ENCODE results near the gene FMN2.
"Not testable (repeated sequence)": the region's sequence is repeated elsewhere in the genome, so short reads cannot be mapped to it uniquely, and the experiment has no call there.

Gene FMN2

GRCh38 chr1:240145120-240145519 lies 53.4 kb downstream of the FMN2 start:
- no peak for DNase-seq

DNA sequence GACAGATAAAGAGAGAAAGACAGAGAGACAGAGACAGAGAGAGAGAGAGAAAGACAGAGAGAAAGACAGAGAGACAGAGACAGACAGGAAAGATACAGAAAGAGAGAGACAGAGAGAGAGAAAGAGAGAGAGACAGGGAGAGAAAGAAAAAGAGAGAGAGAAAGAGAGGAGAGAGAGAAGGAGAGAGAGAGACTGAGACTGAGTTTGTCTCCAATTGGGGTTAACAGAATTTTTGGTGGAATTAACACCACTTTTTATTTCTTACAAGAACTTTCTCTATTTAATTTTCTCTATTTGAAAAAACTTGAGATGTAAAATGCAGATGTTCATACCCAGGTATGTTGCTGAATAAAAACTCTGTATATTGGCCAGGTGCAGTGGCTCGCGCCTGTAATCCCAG lies 56.6 kb downstream of the FMN2 start:
- no peak for DNase-seq

DNA sequence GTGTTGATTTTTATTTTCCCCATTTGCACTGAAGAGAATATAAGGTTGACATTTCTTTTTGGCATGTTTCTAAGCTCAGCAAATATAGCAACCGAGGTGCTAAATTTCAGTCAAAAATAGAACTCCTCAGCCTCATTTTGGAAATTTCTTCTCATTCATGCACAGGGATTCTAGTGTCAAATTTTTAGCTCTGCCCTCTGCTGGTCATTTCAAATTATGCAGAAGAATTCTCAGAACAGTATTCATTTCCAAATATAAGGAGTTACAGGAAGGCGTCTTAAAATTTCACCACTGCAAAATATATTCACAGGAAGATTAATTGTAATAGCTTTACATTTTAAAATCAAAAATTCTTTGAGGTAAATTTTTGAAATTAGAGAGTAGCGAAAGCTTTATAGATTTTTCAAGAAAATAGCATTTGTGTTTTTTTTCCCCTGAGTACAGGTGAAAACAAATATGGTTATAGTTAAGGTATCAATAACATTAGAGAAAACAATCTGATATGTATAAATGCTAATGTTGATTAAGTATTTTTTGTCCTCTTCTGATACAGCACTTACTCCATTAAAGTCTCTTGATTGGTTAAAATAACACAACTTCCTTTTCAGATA lies 57.9 kb downstream of the FMN2 start:
- no peak for DNase-seq

DNA sequence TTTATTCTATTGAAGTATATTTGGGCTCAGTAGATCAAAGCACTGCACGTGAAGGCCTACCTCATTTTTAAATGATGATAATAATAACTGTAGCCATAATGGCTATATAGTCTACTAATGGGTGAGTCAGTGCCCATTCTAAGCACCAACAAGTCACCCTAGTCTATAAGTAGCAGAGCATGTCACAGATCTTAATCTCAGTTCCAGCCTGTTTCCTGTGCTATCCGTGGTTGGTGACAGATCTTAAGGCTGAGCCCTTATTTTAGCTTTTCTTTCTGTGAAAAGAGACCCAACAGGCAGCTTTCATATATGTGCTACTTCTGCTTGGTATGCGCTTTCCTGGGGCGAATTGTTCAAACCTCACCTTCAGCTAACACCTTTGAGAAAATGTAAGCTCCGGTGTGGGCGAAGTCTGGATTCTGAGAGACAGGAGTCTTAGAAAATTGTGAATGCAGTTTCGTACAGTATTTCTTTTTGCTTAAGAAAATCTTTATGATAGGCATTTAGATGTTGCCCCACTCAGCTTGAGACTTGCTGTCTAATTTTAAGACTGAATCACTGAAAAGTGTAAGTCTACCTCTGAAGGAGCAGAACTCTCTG lies 59.6 kb downstream of the FMN2 start:
- no peak for DNase-seq

DNA sequence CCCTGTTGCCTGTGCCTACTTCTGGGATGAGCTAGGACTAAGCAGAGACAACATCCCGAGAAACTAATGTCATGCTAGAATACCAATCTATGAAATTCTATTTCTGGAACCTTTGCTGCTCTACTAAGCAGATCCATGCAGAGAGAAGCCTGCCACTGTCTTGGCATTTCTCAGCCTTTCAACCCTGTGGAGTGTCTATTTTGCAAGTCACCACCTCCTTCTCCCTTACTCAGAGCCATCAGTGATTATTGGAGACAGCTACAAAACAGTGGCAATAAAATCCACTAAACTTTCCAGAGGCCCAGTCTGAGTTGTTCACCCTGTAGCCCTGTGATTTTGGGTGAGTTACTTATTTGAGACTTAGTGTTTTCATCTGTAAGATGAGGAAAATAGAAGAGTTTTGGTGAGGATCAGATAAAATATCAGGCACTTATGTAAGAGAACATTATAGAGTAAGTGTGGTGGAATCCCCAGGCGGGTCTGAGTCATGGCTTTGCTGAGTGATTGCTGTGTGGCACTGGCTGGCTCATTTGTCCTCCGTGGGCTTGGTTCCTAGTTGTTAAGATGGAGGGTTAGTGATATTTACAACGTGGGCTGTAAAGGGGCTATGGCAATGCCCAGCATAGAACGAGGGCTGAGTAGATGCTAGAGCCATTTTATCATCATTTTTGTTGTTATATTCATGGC lies 61.1 kb downstream of the FMN2 start:
- DNase-seq = no peak

DNA sequence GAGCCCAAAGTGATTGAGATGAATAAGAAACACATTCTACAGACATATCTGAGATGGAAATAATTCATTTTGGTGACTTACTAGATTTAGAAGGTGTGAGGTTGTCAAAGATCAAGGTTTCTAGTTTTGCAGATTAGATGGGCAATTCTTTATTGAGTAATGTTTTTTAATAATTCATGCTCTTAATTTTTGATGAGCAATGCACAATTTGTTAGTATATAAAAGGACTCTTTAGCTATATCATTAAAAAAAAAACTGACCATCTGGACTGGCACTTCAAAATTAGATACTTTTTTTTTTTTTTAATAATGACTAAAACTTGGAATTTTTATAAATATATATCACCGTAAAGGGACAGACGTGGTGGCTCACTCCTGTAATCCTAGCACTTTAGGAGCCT lies 63.9 kb downstream of the FMN2 start:
- no peak for DNase-seq

DNA sequence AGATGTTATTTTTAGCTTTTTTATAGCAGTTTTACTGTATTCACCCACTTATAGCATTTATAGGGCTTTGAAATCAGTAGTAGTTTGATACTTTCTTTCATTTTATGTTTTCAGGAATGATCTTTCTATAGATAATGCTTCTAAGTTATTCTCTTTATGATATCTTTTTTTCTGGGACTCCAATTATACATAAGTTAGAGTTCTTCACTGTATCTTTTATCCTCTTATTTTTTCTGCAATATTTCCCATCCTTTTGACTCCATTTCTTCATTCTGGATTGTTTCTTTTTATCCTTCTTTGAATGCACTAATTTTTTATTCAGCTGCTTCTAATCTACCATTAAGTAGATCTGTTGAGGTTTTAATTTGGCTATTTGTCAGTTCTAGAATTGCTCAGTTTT lies 73.1 kb downstream of the FMN2 start:
- no peak for DNase-seq

GRCh38 chr1:240169188-240169587 lies 77.5 kb downstream of the FMN2 start:
- no peak for DNase-seq

DNA sequence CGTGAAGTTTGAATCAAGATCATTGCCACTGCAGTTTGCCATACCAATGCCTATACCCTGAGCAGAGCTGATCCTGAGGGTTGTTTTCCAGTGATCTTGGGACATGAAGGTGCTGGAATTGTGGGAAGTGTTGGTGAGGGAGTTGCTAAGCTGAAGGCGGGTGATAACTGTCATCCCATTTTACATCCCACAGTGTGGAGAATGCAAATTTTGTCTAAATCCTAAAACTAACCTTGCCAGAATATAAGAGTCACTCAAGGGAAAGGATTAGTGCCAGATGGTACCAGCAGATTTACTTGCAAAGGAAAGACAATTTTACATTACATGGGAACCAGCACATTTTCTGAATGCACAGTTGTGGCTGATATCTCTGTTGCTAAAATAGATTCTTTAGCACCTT lies 78.6 kb downstream of the FMN2 start:
- no peak for DNase-seq

DNA sequence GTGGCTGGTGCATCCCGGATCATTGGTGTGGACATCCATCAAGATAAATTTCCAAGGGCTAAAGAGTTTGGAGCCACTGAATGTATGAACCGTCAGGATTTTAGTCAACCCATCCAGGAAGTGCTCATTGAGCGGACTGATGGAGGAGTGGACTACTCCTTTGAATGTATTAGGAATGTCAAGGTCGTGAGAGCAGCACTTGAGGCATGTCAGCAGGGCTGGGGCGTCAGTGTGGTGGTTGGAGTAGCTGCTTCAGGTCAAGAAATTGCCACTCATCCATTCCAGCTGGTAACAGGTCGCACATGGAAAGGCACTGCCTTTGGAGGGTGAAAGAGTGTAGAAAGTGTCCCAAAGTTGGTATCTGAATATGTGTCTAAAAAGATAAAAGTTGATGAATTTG lies 79.1 kb downstream of the FMN2 start:
- DNase-seq = no peak

- DNase-seq = no peak
These were observed 80.2 kb downstream of the FMN2 start for GRCh38 chr1:240171907-240172306.

- no peak for DNase-seq
These were observed 82.2 kb downstream of the FMN2 start for GRCh38 chr1:240173836-240174235.

DNA sequence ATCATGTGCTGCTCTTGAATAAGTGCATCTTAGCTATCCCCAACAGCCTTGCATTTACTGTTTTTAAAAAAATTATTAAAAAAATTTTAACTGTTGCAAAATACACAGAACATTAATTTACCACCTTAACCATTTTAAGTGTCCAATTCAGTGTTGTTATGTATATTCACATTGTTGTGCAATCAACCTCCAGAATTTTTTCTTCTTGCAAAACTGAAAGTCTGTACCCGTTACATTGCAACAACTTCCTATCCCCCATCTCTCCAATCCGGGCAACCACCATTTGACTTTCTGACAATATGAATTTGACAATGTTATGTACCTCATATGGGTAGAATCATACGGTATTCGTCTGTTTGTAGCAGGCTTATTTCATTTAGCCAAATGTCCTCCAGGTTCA lies 83.1 kb downstream of the FMN2 start:
- DNase-seq = no peak

DNA sequence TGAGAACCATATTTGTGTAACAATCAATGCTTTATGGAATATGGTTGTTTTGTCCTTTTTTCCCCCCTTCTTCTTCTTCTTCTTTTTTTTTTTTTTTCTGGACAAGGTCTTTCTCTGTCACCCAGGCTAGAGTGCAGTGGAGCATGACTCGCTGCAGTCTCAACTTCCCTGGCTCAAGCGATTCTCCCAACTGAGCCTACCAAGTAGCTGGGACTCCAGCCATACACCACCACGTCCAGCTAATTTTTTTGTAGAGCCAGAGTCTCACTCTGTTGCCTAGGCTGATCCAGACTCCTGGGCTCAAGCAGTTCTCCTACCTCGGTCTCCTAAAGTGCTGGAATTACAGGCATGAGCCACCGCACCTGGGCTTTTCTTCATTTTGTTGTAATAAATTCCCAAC lies 86.7 kb downstream of the FMN2 start:
- DNase-seq = no peak

DNA sequence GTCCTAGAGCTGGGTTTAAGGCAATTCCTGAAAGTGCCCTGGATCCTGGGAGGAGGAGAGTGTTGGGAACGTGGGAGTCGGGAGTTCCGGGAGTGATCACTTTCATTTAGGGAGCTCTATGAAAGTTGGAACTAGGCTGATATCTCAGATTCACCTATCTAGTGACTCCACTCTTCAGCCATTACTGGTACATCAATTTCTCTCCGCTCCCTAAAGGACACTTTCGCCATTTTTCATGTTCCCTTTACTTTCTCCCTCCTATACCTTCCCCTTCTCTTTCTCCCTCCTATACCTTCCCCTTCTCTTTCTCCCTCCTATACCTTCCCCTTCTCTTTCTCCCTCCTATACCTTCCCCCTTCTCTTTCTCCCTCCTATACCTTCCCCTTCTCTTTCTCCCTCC lies 93.0 kb downstream of the FMN2 start:
- not testable (repeated sequence) for DNase-seq

- no peak for DNase-seq
These were observed 96.5 kb downstream of the FMN2 start for GRCh38 chr1:240188139-240188538.

DNA sequence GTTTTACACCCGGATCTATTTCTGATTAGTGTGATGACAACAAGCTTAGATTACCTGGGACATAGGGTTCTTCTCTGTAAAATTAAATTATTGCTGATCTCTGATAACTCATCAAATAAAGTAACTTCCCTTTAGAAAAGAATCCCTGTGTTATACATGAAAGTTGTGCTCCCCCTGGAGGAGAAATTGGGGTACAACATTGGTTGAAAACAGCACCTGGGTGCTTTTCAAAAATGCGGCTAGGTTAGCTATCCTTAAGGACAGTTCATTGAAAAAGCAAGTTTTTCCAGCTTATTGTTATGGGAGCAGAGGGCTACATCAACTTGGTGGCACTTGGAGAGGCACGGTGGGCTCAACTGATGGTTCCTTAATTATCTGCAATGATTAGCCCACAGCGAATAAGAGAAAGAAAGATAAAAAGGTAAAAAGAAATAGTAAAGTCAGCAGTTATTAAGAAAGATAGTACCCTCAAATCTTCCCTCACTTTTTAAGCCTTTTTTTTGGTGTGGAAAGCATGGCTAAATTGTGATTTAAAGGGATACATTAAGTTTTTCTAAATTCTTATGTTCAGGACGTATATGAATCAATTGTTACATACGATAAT lies 97.8 kb downstream of the FMN2 start:
- no peak for DNase-seq

DNA sequence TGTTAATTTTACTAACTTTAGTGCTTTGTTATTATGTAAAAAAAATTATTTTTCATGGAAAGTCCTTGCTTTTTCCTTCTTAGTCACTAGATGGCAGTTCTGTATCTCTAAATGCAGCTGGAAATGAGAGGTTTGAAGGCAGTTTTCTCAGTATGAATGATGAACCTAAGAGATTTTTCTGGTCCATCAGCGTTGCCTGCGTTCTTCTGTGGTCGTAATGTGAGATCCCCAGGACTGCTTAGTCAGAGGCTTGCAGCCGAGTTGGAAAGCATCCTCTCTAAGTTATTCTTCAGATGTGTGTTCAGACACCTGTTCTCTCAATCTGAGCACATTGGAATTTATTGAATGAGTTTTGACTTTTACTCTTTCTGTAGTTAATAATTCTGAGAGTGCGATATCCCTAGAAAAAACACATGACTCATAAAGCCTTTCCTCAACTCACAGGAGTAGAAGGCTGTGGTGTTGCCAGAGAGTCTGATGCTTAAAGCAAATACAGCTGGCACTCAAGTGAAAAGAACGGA lies 99.3 kb downstream of the FMN2 start:
- no peak for DNase-seq

DNA sequence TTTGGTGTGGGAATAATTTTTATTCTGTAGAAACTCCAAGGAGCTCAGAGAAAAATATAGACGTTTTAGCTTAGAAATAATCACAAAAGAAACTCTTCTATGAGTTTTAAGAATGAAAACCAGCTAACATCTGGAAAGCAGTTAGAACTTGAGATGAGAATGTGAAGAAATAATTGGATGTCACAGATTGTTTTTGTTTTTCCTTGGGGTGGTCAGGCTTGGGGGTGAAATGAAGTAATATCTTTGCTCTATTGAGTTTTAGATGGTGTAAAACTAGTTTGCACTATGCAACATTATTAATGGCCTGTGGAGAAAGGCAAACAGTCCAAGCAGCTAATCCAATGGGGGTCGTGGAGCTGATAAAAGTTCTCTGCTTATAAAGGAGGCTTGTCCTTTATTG lies 101.2 kb downstream of the FMN2 start:
- DNase-seq = no peak

GRCh38 chr1:240193679-240194078 lies 102.0 kb downstream of the FMN2 start:
- DNase-seq = no peak

- DNase-seq = no peak
These were observed 102.4 kb downstream of the FMN2 start for GRCh38 chr1:240194120-240194519.

- no peak for DNase-seq
These were observed 106.7 kb downstream of the FMN2 start for GRCh38 chr1:240198376-240198775.

GRCh38 chr1:240199758-240200645 lies 108.3 kb downstream of the FMN2 start:
- no peak for DNase-seq

Data from stimulated activated CD4-positive, alpha-beta T cell treated with anti-CD3 and anti-CD28 coated beads, Interleukin-4, amount 100 ng/mL, for 4 hours (primary cell).